Measurements from ENCODE around the gene RNF38. TPM values are rescaled to one million over a fixed set of nuclear protein-coding genes. Genes with fewer than 3 reads are reported as not detected.

The RNF38 gene
- polyA plus RNA-seq, 1 of the 3 experiments (the other 2 are of a cell fraction) = 9.5 TPM

DNA sequence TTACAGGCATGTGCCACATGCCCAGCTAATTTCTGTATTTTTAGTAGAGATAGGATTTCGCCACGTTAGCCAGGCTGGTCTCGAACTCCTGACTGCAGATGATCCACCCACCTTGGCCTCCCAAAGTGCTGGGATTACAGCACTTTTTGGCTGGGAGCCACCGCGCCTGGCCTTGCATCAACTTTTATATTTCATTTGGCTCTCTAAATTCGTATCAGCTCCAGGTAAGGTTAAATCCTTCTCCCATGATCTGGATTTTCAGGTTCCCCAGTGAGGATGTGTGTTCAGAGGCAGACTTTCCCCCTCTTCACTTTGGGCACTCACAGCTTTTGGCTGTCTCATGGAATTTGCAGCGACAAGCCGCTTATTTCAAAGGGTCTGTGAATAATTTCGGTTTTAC is 16.8 kb upstream of the RNF38 start (continued):
- TF ChIP-seq, protein P1, sequence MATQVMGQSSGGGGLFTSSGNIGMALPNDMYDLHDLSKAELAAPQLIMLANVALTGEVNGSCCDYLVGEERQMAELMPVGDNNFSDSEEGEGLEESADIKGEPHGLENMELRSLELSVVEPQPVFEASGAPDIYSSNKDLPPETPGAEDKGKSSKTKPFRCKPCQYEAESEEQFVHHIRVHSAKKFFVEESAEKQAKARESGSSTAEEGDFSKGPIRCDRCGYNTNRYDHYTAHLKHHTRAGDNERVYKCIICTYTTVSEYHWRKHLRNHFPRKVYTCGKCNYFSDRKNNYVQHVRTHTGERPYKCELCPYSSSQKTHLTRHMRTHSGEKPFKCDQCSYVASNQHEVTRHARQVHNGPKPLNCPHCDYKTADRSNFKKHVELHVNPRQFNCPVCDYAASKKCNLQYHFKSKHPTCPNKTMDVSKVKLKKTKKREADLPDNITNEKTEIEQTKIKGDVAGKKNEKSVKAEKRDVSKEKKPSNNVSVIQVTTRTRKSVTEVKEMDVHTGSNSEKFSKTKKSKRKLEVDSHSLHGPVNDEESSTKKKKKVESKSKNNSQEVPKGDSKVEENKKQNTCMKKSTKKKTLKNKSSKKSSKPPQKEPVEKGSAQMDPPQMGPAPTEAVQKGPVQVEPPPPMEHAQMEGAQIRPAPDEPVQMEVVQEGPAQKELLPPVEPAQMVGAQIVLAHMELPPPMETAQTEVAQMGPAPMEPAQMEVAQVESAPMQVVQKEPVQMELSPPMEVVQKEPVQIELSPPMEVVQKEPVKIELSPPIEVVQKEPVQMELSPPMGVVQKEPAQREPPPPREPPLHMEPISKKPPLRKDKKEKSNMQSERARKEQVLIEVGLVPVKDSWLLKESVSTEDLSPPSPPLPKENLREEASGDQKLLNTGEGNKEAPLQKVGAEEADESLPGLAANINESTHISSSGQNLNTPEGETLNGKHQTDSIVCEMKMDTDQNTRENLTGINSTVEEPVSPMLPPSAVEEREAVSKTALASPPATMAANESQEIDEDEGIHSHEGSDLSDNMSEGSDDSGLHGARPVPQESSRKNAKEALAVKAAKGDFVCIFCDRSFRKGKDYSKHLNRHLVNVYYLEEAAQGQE (IDR thresholded peaks at IDR 0.05; ENCODE audit: low read depth, low read length) = no peak
- TF ChIP-seq MEF2A (IDR thresholded peaks at IDR 0.05; ENCODE audit: borderline replicate concordance, low read depth) (no peak), CHD2 (IDR thresholded peaks at IDR 0.05; ENCODE audit: low read length, partially characterized antibody) (no peak), FOXJ3 (CRISPR knock-in tag; IDR thresholded peaks at IDR 0.05) (no peak), POLR2AphosphoS5 (IDR thresholded peaks at IDR 0.05; ENCODE audit: low read depth, low read length) (no peak), EZH2phosphoT487 (IDR thresholded peaks at IDR 0.05; ENCODE audit: borderline replicate concordance, low read depth) (no peak), TAF1 (IDR thresholded peaks at IDR 0.05; ENCODE audit: borderline replicate concordance, low read depth, low read length) (no peak), TCF12 (IDR thresholded peaks at IDR 0.05) (no peak), RXRA (IDR thresholded peaks at IDR 0.05; ENCODE audit: borderline replicate concordance, low read depth) (no peak)
- TF ChIP-seq, protein P2, sequence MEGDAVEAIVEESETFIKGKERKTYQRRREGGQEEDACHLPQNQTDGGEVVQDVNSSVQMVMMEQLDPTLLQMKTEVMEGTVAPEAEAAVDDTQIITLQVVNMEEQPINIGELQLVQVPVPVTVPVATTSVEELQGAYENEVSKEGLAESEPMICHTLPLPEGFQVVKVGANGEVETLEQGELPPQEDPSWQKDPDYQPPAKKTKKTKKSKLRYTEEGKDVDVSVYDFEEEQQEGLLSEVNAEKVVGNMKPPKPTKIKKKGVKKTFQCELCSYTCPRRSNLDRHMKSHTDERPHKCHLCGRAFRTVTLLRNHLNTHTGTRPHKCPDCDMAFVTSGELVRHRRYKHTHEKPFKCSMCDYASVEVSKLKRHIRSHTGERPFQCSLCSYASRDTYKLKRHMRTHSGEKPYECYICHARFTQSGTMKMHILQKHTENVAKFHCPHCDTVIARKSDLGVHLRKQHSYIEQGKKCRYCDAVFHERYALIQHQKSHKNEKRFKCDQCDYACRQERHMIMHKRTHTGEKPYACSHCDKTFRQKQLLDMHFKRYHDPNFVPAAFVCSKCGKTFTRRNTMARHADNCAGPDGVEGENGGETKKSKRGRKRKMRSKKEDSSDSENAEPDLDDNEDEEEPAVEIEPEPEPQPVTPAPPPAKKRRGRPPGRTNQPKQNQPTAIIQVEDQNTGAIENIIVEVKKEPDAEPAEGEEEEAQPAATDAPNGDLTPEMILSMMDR (IDR thresholded peaks at IDR 0.05) = no peak
- TF ChIP-seq, protein P3, sequence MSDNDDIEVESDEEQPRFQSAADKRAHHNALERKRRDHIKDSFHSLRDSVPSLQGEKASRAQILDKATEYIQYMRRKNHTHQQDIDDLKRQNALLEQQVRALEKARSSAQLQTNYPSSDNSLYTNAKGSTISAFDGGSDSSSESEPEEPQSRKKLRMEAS (IDR thresholded peaks at IDR 0.05; ENCODE audit: low read depth) = no peak

DNA sequence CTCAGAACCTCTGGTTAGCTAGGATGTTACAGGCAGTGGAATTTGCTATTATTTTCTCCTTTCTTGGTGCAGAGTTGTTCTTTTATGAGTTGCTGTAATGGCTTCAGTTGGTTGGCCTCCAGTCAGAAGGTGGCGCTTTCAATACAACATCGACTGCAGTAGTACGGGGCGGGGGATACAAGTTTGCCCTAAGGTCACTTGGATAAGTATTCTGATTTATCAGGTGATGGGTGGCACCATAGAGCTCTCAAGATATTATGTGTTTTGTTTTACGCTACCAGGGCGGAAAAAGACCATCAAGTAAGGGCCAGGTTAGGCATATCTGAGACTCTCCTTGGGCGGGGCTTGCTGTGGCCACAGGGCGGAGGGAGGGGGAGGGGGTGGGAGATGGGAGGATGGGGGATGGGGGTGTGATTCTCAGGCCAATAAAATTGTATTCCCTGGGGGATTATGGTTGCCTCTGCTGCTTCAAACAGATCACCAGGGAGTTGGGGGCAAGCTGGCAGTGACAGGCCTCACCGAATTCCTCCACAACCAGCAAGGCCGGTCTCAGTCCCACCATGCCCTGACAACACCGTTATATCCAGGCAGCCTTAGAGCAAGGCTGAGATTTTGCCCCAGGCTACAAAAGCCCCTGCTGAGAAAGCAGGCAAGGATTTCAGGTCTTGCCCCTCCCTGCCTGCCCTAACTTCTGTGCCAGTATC is 15.9 kb upstream of the RNF38 start:
- DNase-seq = no peak
- H3F3A ChIP-seq (replicated peaks; ENCODE audit: insufficient read depth) = no peaks in the 10 kb centered on the region
- H3K36me3 ChIP-seq (replicated peaks in 1 of 2; ENCODE audit: control insufficient read depth in 1 of 2, insufficient read depth in 2 of 2, low read length in 1 of 2) = peaks cover 0 to 4% of the 10 kb centered on the region in 2 experiments
- no peaks in the 10 kb centered on the region for H3K9me2 ChIP-seq
- no peak overlapping the region for H3K9ac ChIP-seq
- peaks cover 13% of the 10 kb centered on the region; the same call in 1 of the 2 replicates for H4K20me1 ChIP-seq (ENCODE audit: insufficient read depth)
- no peak overlapping the region for H3K4me3 ChIP-seq (ENCODE audit: low read depth in 2 of 2, low read length in 1 of 2)
- no peaks in the 10 kb centered on the region for H3K9me3 ChIP-seq
- H3K4me2 ChIP-seq = no peak overlapping the region
- H3K4me1 ChIP-seq (ENCODE audit: control insufficient read depth in 1 of 2, insufficient read depth in 2 of 2, low read depth in 1 of 2, low read length in 1 of 2) = peaks cover 3 to 7% of the 10 kb centered on the region in 2 experiments; a peak in 3 of 4 replicates
- no peak overlapping the region for H2AFZ ChIP-seq (ENCODE audit: low read depth)
- TF ChIP-seq RCOR1 (IDR thresholded peaks at IDR 0.05; ENCODE audit: low read length) (no peak), RFX5 (IDR thresholded peaks at IDR 0.05; ENCODE audit: low read length) (no peak), MEF2A (IDR thresholded peaks at IDR 0.05; ENCODE audit: borderline replicate concordance, low read depth) (no peak), GABPA (IDR thresholded peaks at IDR 0.05; ENCODE audit: low read depth) (no peak), FOXM1 (IDR thresholded peaks at IDR 0.05; ENCODE audit: low read depth) (no peak), YY1 (IDR thresholded peaks at IDR 0.05; ENCODE audit: low read depth) (no peak), NFIC (IDR thresholded peaks at IDR 0.05; ENCODE audit: borderline replicate concordance) (no peak), NRF1 (IDR thresholded peaks at IDR 0.05; ENCODE audit: low read depth, low read length) (no peak)
- TF ChIP-seq, protein P4, sequence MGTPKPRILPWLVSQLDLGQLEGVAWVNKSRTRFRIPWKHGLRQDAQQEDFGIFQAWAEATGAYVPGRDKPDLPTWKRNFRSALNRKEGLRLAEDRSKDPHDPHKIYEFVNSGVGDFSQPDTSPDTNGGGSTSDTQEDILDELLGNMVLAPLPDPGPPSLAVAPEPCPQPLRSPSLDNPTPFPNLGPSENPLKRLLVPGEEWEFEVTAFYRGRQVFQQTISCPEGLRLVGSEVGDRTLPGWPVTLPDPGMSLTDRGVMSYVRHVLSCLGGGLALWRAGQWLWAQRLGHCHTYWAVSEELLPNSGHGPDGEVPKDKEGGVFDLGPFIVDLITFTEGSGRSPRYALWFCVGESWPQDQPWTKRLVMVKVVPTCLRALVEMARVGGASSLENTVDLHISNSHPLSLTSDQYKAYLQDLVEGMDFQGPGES (IDR thresholded peaks at IDR 0.05; ENCODE audit: low read depth, low read length) = no peak
- TF ChIP-seq, protein P2 (IDR thresholded peaks at IDR 0.05) = no peak
- H3K79me2 ChIP-seq (ENCODE audit: insufficient read depth) = peaks cover 18% of the 10 kb centered on the region; the same call in 1 of the 2 replicates
- no peaks in the 10 kb centered on the region for H3K27me3 ChIP-seq (ENCODE audit: insufficient read depth)
- WGBS (ENCODE audit: low lambda C conversion rate) = 97% methylated on average over 11 of the region's 11 CpGs
- CTCF ChIA-PET = interaction anchor here (1.4 to 6.5 kb wide), 3 partner anchors 9 to 34 kb away, joined by 4 to 56 read pairs (median 8); no protein-coding TSS in a partner anchor
- H3K27ac ChIP-seq (ENCODE audit: low read depth in 2 of 2, low read length in 1 of 2) = no peak overlapping the region
- POLR2A ChIA-PET = no interaction called here
